ENCODE data around the gene ERVW-1. TPM values are rescaled to one million over a fixed set of nuclear protein-coding genes. Genes with fewer than 3 reads are reported as not detected.

Gene ERVW-1
- total and polyA plus RNA-seq, 2 of the 13 experiments (the other 11 are each of a cell fraction or from before 2014, with no cell fraction given) = not detected

DNA sequence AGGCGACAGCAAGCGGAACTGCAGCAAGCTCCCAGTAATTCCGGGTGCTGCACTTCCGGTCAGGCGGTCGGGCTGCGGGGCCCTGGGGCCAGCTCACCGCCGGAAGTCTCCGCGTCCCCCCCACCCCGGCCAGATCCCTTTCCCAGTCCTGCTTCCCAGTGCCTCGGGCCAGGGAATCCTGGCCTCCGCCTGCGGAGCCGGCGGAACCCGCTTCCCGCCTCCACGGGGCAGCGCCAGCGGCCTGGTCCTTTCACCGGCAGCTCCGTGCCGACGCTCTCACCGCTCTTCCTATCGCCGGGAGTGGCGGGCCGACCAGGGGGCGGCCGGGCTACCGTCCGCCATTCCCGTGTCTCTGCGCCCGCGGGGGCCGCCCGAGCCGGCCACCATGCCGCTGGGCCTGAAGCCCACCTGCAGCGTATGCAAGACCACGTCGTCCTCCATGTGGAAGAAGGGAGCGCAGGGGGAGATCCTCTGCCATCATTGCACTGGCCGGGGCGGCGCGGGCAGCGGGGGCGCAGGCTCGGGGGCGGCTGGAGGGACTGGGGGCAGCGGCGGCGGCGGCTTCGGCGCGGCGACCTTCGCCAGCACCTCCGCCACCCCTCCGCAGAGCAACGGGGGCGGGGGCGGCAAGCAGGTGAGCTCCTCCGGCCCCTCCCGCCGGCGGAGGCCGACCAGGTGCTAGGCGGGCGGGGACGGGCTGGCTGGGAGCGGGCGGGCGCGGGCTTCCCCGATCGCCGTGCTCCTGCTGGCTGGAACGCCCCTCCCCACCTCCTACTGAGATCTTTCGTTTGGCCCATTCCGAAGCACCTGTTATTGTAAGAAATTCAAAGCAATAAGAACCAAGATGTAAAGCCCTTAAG lies 30.2 kb downstream of the ERVW-1 start, which contains the start of gene GATAD1 (continued):
- TF ChIP-seq, protein P1, sequence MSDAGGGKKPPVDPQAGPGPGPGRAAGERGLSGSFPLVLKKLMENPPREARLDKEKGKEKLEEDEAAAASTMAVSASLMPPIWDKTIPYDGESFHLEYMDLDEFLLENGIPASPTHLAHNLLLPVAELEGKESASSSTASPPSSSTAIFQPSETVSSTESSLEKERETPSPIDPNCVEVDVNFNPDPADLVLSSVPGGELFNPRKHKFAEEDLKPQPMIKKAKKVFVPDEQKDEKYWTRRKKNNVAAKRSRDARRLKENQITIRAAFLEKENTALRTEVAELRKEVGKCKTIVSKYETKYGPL (CRISPR knock-in tag; IDR thresholded peaks at IDR 0.05) = 0 out of 2 replicates have a peak, but pooled peaks have one; percentile 56
- TF ChIP-seq HOXA7 (CRISPR knock-in tag; IDR thresholded peaks at IDR 0.05) = no peak
- TF ChIP-seq ZNF367 (CRISPR knock-in tag; IDR thresholded peaks at IDR 0.05; ENCODE audit: borderline replicate concordance) = 0 out of 2 replicates have a peak, but pooled peaks have one; percentile 44
- TF ChIP-seq RORA (CRISPR knock-in tag; IDR thresholded peaks at IDR 0.05) = no peak
- TF ChIP-seq TBP (CRISPR knock-in tag; IDR thresholded peaks at IDR 0.05) = no peak
- TF ChIP-seq SETDB1 (CRISPR knock-in tag; IDR thresholded peaks at IDR 0.05; ENCODE audit: borderline replicate concordance) = no peak
- TF ChIP-seq ZFYVE20 (CRISPR knock-in tag; IDR thresholded peaks at IDR 0.05; ENCODE audit: borderline replicate concordance, low read depth) = no peak
- no peak for TF ChIP-seq IRF1 (CRISPR knock-in tag; IDR thresholded peaks at IDR 0.05; ENCODE audit: low read depth)
- TF ChIP-seq KLF16 (CRISPR knock-in tag; IDR thresholded peaks at IDR 0.05) = peak in 1 of 2 experiments; percentile 75; a peak in 1 of 4 replicates
- peak; percentile 20; the same call in 1 of the 2 replicates for TF ChIP-seq ZNF329 (CRISPR knock-in tag; IDR thresholded peaks at IDR 0.05; ENCODE audit: low read depth)
- TF ChIP-seq, protein P2, sequence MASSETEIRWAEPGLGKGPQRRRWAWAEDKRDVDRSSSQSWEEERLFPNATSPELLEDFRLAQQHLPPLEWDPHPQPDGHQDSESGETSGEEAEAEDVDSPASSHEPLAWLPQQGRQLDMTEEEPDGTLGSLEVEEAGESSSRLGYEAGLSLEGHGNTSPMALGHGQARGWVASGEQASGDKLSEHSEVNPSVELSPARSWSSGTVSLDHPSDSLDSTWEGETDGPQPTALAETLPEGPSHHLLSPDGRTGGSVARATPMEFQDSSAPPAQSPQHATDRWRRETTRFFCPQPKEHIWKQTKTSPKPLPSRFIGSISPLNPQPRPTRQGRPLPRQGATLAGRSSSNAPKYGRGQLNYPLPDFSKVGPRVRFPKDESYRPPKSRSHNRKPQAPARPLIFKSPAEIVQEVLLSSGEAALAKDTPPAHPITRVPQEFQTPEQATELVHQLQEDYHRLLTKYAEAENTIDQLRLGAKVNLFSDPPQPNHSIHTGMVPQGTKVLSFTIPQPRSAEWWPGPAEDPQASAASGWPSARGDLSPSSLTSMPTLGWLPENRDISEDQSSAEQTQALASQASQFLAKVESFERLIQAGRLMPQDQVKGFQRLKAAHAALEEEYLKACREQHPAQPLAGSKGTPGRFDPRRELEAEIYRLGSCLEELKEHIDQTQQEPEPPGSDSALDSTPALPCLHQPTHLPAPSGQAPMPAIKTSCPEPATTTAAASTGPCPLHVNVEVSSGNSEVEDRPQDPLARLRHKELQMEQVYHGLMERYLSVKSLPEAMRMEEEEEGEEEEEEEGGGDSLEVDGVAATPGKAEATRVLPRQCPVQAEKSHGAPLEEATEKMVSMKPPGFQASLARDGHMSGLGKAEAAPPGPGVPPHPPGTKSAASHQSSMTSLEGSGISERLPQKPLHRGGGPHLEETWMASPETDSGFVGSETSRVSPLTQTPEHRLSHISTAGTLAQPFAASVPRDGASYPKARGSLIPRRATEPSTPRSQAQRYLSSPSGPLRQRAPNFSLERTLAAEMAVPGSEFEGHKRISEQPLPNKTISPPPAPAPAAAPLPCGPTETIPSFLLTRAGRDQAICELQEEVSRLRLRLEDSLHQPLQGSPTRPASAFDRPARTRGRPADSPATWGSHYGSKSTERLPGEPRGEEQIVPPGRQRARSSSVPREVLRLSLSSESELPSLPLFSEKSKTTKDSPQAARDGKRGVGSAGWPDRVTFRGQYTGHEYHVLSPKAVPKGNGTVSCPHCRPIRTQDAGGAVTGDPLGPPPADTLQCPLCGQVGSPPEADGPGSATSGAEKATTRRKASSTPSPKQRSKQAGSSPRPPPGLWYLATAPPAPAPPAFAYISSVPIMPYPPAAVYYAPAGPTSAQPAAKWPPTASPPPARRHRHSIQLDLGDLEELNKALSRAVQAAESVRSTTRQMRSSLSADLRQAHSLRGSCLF (CRISPR knock-in tag; IDR thresholded peaks at IDR 0.05; ENCODE audit: borderline replicate concordance) = no peak
- no peak; the same call in 1 of the 2 replicates for TF ChIP-seq ZNF143 (CRISPR knock-in tag; IDR thresholded peaks at IDR 0.05)
- TF ChIP-seq, protein P3, sequence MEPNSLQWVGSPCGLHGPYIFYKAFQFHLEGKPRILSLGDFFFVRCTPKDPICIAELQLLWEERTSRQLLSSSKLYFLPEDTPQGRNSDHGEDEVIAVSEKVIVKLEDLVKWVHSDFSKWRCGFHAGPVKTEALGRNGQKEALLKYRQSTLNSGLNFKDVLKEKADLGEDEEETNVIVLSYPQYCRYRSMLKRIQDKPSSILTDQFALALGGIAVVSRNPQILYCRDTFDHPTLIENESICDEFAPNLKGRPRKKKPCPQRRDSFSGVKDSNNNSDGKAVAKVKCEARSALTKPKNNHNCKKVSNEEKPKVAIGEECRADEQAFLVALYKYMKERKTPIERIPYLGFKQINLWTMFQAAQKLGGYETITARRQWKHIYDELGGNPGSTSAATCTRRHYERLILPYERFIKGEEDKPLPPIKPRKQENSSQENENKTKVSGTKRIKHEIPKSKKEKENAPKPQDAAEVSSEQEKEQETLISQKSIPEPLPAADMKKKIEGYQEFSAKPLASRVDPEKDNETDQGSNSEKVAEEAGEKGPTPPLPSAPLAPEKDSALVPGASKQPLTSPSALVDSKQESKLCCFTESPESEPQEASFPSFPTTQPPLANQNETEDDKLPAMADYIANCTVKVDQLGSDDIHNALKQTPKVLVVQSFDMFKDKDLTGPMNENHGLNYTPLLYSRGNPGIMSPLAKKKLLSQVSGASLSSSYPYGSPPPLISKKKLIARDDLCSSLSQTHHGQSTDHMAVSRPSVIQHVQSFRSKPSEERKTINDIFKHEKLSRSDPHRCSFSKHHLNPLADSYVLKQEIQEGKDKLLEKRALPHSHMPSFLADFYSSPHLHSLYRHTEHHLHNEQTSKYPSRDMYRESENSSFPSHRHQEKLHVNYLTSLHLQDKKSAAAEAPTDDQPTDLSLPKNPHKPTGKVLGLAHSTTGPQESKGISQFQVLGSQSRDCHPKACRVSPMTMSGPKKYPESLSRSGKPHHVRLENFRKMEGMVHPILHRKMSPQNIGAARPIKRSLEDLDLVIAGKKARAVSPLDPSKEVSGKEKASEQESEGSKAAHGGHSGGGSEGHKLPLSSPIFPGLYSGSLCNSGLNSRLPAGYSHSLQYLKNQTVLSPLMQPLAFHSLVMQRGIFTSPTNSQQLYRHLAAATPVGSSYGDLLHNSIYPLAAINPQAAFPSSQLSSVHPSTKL (CRISPR knock-in tag; IDR thresholded peaks at IDR 0.05) = peak; percentile 74
- no peak for TF ChIP-seq CHCHD3 (CRISPR knock-in tag; IDR thresholded peaks at IDR 0.05)
- no peak for TF ChIP-seq U2AF2 (IDR thresholded peaks at IDR 0.05; ENCODE audit: low read depth, low read length)
- 0 out of 2 replicates have a peak, but pooled peaks have one; percentile 21 for TF ChIP-seq TOE1 (CRISPR knock-in tag; IDR thresholded peaks at IDR 0.05)
